IMR-90 (cell line): ENCODE measurements around the gene ITPR2.

Experiments used
- BHLHE40 ChIP-seq: fragments of 150-350 bp; IDR thresholded peaks from 2 replicates; pipeline ENCODE4 v1.6.1; 2016; ENCODE audit warnings: mild to moderate bottlenecking, low read depth, low read length
- CEBPB ChIP-seq: IDR thresholded peaks from 2 replicates; pipeline ENCODE4 v1.6.1; 2012; ENCODE audit warnings: low read depth, low read length, improper control_type of control experiment
- CHD1 ChIP-seq: IDR thresholded peaks from 2 replicates; pipeline ENCODE4 v1.6.1; 2012; ENCODE audit warnings: low read depth, low read length, improper control_type of control experiment
- CTCF ChIP-seq: conservative IDR thresholded peaks from 2 replicates; pipeline ENCODE4 v1.5.1; 2012; ENCODE audit warnings: mild to moderate bottlenecking, low read depth, low read length, improper control_type of control experiment
- ELK1 ChIP-seq: fragments of 150-350 bp; IDR thresholded peaks from 2 replicates; pipeline ENCODE4 v1.6.1; 2016; ENCODE audit warnings: low read depth, mild to moderate bottlenecking, low read length, moderate library complexity, borderline replicate concordance
- FOS ChIP-seq: fragments of 150-350 bp; IDR thresholded peaks from 2 replicates; pipeline ENCODE4 v1.6.1; 2016; ENCODE audit warnings: low read depth, low read length
- MAZ ChIP-seq: IDR thresholded peaks from 2 replicates; pipeline ENCODE4 v1.6.1; 2012; ENCODE audit warnings: low read depth, mild to moderate bottlenecking, low read length, improper control_type of control experiment, moderate library complexity, borderline replicate concordance
- MXI1 ChIP-seq: IDR thresholded peaks from 2 replicates; pipeline ENCODE4 v1.6.1; 2012; ENCODE audit warnings: low read depth, mild to moderate bottlenecking, low read length, moderate library complexity, borderline replicate concordance
- POLR2A ChIP-seq: IDR thresholded peaks from 2 replicates; pipeline ENCODE4 v1.6.1; 2012; ENCODE audit warnings: mild to moderate bottlenecking, low read depth, low read length
- RAD21 ChIP-seq: IDR thresholded peaks from 2 replicates; pipeline ENCODE4 v1.6.1; 2012; ENCODE audit warnings: low read length, improper control_type of control experiment
- RCOR1 ChIP-seq: IDR thresholded peaks from 2 replicates; pipeline ENCODE4 v1.6.1; 2012; ENCODE audit warnings: mild to moderate bottlenecking, low read length, improper control_type of control experiment; ENCODE audit not compliant: insufficient replicate concordance
- RFX5 ChIP-seq: IDR thresholded peaks from 2 replicates; pipeline ENCODE4 v1.8.0; 2012; ENCODE audit warnings: low read depth, mild to moderate bottlenecking, low read length, moderate library complexity
- SMC3 ChIP-seq: fragments of 150-350 bp; IDR thresholded peaks from 2 replicates; pipeline ENCODE4 v1.6.1; 2016; ENCODE audit warnings: low read depth, mild to moderate bottlenecking, antibody characterized with exemption, low read length, moderate library complexity
- USF2 ChIP-seq: fragments of 150-350 bp; IDR thresholded peaks from 2 replicates; pipeline ENCODE4 v1.6.1; 2017; ENCODE audit warnings: mild to moderate bottlenecking, antibody characterized with exemption, low read length, low read depth

- TF ChIP-seq CTCF = no peak
- TF ChIP-seq POLR2A = no peak
- TF ChIP-seq MAZ = no peak
- no peak for TF ChIP-seq SMC3
- TF ChIP-seq RAD21 = no peak
- no peak for TF ChIP-seq RCOR1
- no peak for TF ChIP-seq BHLHE40
- TF ChIP-seq USF2 = no peak
- no peak for TF ChIP-seq RFX5
- no peak for TF ChIP-seq MXI1
- TF ChIP-seq FOS = no peak
- TF ChIP-seq CEBPB = no peak
- no peak for TF ChIP-seq ELK1
- TF ChIP-seq CHD1 = no peak
Observed at GRCh38 chr12:26767865-26768264, 65.1 kb downstream of the ITPR2 start.
